GM21423 (cell line): ENCODE results near the gene EARS2.
A peak's percentile ranks its signal among the peaks of the same experiment; 100 is the strongest.
"Not testable (repeated sequence)": the region's sequence is repeated elsewhere in the genome, so short reads cannot be mapped to it uniquely, and the experiment has no call there.

Source experiments
- ATAC-seq: cut with Tn5 transposase; IDR thresholded peaks from one replicate; pipeline ENCODE4 v1.9.1; 2021; ENCODE audit warnings: mild to moderate bottlenecking, moderate library complexity; ENCODE audit not compliant: unreplicated experiment

Gene EARS2

DNA sequence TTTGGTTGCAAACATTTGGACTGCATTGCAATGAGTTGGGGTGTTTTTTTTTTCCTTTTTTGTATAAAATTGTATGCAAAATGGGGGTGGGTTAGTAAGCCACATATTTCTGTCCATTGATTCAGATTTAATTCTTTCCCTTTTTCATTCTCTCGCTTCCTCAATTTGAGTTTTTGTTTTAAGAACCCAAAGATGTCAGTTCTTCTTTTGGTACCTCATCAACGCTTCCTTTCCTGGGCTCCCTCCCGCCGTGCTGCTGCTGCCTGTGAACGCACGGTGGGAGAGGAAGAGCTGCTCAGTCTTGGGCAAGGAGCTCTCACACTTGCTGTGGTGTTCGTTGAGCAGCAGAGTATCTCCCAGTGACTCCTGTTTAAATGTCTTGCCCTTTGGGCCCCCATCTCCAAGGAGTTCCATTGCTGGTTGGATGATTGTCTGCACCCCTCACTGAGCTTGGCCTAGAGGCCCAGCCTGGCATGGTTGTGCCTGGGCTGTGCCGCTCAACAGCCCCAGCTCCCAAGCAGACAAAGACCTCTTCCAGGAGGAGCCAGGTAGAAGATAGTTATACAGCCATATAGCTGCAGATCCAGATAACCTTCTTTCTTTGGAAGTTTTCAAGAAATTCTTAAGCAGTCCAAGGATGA lies 14.0 kb upstream of the EARS2 start:
- no peak for ATAC-seq

DNA sequence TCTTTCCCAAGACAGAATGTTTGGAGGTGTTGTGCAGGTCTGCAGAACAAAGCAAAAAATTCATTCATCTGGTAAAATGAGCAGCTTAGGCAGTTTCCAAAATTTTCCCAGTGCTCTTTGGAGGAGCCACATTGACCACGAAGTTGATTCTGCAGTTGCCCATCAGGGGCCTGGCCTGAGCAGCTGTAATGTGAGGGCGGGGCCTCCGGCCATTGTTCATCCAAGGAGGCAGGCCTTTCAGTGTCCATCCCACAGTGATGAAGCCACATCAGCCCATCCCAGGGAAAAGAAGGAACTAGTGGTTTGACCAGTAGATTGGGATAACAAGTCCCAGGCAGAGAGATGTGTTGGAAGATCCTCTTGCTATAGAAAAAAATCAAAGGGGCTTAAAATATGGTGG lies 10.5 kb upstream of the EARS2 start:
- ATAC-seq: no peak

DNA sequence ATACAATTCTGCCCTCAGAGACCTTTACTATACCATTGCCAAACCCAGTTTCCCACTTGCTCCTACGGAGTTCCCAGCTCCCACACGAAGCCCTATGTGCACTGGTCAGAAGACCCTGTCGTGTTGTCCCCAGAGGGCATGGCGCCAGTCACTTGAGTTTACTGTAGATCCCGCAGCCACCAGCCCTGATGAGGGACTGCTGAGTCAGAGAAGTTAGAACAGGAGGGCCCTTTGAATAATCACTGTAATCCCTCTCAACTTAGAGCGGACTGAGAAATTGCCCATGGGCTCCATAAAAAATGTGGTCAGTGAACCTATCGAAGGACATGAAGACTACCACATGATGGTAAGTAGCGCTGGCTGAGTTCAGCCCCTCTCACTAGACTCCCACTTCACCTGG lies 9.6 kb upstream of the EARS2 start:
- no peak for ATAC-seq

DNA sequence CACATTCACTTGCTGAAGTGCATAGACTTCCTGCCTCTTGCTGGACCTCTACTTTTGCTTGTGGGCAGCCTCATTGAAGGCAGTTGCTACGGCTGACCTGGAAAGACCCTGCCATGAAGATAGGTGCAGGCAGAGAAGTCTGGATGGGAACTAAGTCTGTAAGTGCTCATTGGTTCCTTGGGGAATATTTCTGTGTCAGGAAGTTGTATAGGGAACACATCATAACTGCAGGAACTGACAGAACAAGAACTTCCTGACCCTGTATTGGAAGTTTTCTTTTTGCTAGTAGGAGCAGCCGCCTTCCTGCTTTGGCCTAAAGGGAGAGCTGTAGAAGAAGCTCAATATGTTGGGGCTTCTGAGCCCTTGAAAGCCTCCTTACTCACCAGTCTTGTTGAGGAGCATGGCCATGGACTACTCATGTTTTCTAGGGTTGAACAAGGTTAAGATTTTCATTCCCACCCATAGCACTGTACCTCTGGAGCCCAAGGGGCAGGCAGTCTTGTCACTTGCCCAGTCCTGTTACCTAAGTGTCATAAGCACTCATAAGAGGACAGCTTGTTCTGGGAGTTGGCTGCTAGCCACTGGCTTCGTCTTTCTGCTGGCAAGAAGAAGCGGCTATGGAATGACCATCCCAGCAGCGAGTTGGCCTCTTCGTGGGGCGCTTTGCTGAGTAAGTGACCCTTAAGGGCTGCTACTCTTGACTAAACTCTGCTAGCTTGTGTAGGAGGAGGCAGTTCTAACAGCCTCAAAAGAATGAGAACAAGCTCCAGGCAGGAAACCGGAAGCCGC lies 7.6 kb upstream of the EARS2 start:
- no peak for ATAC-seq

DNA sequence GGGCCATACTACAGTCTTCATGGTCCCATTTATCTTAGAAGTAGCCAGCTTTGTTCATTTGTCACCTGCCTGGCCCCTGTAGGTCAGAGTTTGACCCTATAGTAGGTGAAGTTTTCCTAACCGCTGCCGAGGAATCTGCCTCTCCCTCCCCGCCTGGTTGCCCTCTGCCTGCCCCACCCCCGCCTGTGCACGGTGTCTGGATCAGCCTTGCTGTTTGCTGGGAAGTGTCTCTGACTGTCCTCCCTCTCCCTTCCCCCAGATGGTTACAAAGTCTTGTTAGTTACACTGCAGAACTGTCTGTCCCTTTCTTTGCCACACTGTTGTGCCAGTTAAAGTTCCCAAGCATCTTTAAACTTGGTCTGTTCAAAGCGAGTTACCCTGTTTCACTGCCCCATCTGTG lies 6.0 kb upstream of the EARS2 start:
- ATAC-seq: no peak

DNA sequence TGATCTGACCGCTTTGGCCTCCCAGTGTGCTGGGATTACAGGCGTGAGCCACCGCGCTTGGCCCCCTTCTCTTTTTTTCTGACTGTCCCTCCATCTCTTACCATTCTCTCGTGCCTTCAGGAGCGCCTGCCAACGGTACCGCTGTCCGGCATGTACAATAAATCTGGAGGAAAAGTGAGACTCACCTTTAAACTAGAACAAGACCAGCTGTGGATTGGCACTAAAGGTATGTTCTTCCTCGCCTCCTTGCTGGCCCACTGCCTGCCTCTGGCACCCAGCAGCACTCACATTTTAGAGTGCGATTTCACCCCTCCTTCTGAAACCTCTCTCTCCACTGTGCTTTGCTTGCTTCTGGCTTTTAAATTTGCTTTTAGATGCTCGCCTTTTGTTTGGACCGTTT lies 5.4 kb upstream of the EARS2 start:
- no peak for ATAC-seq

DNA sequence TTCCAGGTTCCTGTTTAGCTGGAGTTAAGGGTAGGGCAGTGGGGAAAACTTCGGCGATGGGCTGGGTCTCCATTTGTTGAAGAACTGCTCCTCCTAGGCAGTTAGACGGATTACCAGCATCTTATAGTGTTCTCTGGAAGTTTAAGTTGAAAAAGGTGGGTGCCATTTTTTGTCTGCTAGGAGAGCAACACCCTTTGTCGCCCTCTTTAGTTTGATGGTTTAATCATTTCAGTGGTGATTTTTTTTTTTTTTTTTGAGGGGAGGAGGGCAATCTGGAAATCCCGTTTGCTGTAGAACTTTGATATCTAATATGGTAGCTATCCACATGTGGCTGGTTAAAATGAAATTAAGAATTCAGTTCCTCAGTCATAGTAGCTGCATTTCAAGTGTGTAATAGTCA lies 4.4 kb upstream of the EARS2 start:
- ATAC-seq: no peak

DNA sequence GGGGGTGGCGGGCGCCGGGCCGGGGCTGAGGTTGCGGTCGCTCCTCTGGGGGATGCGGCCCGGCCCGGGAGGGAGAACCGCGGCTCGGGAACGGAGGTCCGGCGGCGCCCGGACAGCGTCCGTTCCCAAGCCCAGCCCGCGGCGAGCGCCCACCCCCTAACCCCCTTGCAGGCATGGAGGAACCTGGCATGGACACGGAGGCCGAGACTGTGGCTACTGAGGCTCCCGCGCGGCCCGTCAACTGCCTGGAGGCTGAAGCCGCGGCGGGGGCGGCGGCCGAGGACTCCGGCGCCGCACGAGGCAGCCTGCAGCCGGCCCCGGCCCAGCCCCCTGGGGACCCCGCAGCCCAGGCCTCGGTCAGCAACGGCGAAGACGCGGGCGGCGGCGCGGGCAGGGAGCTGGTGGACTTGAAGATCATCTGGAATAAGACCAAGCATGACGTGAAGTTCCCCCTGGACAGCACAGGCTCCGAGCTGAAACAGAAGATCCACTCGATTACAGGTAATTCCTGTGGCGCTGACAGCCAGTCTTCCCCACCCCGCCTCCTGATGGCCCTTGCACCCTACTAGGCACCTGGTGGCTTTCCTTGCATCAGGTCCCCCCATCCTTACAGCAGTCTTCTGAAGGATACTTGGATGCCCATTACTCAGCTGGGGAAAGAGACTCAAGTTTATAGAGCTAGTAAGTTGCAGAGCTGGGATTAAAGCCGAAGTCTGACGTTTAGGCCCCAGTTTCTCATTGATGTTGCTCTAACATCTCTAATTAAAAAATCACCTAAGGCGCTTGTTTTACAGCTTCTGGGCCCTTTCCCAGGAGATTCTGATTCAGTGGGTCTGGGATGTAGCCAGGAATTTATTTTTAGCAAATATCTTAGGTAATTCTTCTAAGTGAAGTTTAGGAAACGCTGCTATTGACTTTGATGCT lies 891 bp upstream of the EARS2 start:
- peak; percentile 2 for ATAC-seq

DNA sequence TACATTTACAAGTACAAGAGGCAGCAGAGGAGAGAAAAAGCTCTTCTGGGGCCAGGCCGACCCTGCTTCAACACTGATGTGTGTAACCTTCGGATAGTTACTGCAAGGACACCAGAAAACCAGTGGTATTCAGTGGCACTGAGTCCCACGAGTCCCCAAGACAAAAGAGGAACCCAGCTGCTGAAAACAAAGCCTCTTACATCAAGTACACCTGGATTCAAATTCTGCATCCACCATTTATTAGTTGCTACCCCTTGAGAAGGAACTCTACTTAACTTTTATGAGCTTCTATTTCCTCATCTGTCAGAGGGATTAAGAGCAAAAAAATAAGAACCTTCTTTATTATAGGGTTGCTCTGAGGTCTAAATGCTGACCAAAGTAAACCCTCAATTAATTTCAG lies 2.6 kb downstream of the EARS2 start:
- ATAC-seq: no peak

DNA sequence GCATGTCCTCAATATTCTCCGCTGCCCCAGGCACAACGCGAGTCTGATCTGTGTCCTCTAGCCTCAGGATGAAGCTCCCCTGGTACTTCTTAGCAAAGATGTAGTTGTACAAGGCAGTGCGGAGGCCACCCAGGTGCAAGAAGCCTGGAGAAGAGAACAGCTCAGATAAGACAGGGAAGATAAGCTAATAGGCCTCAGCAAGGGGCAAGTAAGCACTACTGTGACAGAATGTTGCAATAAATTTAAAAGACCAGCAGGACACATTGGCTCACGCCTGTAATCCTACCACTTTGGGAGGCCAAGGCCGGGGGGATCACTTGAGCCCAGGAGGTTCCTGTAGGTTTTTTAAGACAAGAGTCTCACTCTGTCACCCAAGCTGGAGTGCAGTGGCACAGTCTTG lies 5.0 kb downstream of the EARS2 start:
- ATAC-seq: no peak

DNA sequence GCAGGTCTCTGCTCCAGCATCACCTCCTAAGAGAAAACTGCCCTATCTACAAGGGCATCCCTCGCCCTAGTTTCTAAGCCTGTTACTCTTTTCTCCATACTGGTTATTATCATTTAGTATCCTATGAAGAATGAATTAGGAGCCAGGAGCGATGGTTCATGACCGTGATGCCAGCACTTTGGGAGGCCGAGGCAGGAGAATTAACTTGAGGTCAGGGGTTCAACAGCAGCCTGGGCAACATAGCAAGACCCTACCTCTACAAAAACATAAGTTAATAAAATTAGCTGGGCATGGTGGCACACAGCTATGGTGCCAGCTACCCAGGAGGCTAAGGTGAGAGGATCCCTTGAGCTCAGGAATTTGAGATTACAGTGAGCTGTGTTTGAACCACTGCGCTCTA lies 7.2 kb downstream of the EARS2 start:
- ATAC-seq: no peak

DNA sequence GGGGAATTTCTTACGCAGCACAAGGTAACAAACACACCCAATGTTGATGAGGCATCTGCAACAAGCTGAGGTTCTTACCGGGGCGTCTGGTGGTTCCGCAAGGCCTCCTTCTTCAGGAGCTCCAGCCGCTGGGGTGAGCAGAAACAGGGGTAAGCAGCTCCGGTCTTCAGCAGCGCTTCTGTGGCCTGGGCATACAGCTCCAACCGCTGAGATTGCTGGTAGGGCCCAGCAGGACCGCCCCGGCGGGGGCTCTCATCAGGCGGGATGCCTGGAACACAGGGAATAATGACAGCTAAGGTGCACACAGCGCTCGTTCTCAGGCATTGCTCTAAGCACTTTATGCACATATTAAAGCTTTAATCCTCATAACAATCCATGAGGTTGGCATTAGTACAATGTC lies 12.7 kb downstream of the EARS2 start:
- no peak for ATAC-seq

DNA sequence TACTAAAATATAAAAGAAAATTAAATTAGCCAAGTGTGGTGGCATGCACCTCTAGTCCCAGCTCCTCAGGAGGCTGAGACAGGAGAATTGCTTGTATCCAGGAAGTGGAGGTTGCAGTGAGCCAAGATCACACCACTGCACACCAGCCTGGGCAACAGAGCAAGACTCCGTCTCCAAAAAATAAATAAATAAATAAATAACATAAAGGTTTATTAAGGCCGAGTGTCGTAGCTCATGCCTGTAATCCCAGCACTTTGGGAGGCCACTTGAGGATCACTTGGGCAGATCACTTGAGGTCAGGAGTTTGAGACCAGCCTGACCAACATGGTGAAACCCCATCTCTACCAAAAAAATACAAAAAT lies 16.4 kb downstream of the EARS2 start:
- ATAC-seq: not testable (repeated sequence)

DNA sequence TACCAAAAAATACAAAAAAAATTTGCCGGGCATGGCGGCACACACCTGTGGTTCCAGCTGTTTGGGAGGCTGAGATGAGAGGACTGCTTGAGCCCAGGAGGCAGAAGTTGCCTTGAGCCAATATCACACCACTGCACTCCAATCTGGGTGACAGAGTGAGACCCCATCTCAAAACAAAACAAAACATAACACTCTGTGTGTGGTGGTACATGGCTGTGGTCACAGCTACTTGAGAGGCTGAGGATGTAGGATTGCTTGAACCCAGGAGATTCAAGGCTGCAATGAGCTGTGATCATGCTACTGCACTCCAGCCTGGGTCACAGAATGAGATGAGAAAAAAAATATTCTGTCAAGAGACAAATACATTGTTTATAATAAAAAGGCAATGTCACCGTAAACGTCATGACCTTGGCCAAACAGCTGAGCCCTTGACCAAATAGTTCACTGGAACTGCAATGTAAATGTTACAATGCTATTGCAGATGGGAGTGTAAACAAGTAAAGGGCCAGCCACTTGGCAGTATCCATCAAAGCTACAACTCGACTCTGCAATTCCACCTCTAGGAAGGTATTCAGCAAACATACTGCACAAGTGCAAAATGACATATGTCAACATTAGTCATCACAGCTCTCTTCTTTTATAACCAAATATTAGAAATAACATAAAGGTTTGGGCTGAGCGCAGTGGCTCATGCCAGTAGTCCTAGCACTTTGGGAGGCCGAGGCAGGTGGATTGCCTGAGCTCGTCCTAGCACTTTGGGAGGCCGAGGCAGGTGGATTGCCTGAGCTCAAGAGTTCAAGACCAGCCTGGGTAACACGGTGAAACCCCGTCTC lies 16.9 kb downstream of the EARS2 start:
- no peak for ATAC-seq

DNA sequence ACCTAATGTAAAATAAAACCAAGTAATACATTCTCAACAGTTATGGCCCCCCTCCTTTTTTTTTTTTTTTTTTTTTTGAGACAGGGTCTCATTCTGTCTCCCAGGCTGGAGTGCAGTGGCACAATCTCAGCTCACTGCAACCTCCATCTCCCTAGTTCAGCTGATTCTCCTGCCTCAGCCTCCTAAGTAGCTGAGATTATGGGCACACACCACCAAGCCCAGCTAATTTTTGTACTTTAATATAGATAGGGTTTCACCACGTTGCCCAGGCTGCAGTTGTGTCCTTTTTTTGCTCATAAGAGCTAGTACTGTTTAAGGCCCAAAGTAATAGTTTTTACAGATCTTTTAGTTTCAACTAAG lies 18.3 kb downstream of the EARS2 start:
- ATAC-seq: no peak

DNA sequence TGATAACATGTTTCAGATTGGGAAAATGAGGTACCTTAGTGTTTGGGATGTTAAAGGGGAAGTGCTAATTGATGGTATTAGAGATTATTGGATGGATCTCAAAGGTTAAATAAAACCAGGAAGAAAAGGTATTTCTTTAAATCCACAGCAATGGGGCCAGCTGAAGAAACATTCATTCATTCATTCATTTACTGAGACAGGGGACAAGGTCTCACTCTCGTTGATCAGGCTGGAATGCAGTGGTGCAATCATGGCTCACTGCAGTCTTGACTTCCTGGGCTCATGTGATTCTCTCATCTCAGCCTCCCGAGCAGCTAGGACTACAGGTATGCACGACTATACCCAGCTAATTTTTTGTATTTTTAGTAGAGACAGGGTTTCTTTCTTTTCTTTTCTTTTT lies 19.8 kb downstream of the EARS2 start:
- no peak for ATAC-seq

DNA sequence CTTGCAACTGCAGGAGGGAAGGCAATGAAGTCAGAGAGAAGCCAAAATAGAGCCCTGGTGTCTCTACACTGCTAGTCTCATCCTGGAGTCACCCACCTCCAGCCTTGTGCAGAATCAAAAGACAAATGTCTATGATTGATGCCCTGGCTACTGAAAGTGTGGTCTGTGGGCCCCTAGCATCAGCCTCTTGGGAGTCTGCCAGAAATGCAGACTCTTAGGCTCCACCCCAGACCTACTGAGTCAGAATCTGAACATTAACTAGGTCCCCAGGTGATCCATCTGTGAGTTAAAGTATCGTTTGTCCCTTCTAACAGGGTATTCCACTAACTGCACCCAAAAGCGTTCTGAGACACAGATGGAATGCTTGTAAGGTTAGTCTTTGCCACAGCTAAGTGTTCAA lies 21.2 kb downstream of the EARS2 start:
- ATAC-seq: no peak

DNA sequence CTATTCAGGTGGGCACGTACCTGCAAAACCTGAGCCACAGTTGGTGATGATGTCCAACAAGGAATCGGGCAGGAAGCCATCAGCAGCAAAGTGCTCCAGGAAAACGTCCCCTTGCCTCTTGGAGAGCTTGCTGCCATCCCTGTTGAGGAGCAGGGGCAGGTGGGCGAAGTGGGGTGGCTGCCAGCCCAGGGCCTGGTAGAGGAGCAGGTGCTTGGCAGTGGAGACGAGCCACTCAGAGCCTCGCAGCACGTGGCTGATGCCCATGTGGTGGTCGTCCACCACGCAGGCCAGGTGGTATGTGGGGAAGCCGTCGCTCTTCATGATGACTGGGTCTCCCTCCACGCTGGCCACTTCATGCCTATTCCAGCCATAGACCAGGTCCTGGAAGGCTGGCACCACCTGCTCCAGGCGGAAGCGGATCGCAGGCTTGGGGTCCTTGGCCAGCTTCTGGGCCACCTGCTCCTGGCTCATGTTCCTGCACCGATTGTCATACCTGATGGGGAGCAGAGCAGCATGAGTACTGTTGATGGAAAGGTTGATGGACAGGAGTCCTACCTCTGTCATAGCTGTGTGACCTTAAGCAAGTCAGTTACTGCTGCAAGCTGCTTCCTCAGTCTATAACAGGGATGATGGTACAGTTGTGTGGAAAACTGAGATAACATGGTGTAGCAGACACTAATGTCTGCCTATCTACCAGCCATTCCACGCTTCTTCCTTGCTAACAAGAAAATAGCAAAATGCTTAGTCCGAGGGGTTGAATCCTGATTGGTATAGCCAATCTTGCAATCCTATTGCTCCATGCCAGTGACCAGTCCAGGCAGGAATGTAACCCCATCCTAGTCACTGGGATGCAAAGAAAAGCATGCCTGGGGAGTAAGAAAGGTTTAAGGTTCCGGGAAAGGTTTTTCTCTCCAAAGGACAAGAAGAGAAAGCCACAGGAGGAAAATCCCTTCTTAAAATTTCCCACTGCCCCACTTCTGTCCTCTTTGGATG lies 22.0 kb downstream of the EARS2 start:
- no peak for ATAC-seq

DNA sequence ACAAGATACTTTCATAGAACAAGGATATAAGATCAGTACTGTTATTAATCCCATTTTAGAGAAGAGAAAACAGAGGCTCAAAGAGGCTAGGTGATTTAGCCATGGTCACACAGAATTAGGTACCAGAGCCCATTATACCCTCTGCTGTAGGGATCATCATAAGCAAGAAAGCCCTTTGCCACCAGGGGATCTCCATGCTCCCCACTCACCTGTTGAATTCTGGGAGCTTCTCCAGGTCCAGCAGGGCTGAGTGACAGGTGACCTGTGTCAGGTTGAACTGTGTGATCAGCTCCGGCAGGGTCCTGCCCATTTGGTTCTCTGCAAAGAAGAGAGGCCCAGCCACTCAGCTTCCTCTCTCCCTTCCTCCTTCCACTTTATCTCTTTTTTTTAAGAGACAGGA lies 24.7 kb downstream of the EARS2 start:
- ATAC-seq: no peak

DNA sequence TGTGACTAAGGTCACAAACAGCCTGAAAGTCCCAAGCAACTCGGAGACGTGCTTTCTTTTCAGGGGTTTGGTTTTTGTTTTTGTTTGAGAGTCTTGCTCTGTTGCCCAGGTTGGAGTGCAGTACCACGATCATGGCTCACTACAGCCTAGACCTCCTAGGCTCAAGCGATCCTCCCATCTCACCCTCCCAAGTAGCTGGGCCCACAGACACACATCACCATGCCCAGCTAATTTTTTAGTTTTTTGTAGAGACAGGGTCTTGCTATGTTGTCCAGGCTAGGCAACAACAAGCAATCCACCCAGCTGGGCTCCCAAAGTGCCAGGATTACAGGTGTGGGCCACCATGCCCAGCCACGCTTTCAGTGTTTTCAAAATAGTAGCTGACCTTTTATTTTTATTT lies 27.1 kb downstream of the EARS2 start:
- no peak for ATAC-seq
